Measurements from ENCODE around the gene CNTN1.

The CNTN1 gene

DNA sequence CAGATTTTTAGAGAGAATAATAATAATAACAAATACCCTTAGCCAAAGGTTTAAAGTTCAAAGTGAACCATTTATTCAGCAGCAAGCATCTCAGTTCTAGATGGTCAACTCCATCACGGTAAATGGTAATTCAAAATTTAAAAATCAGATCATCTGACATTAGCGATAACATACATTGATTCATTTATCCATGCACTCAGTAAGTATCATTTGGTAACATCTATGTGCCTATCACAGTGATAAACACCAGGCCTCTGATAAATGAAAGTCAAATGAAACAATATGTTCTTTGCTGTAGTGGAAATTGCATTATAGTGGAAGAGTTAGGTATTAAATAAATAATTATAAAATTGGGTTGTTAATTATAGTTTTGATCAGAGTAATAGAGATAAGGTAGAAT, 108.8 kb downstream of the CNTN1 start:
- Histone ChIP-seq H3K4me3 (ENCODE audit: low read length) (no peak overlapping the region), H3K36me3 (ENCODE audit: control insufficient read depth, insufficient read depth, low read length) (no peaks in the 10 kb centered on the region), H3K27ac (ENCODE audit: low read length) (no peak overlapping the region), H3K27me3 (ENCODE audit: control insufficient read depth, insufficient read depth, low read length) (no peaks in the 10 kb centered on the region), H3K9me3 (ENCODE audit: control insufficient read depth, insufficient read depth, low read length) (no peaks in the 10 kb centered on the region), H3K4me1 (ENCODE audit: control insufficient read depth, insufficient read depth, low read length) (no peaks in the 10 kb centered on the region)
- no CpG with 5 or more reads among the region's 2 CpGs for WGBS (ENCODE audit: insufficient coverage, insufficient read length)
- no peak for DNase-seq (ENCODE audit: low read depth, low spot score)

- DNase-seq (ENCODE audit: low read depth, low spot score), result no peak
- no peak overlapping the region for H3K27ac ChIP-seq (ENCODE audit: low read length)
- no peak overlapping the region for H3K4me3 ChIP-seq (ENCODE audit: low read length)
- no CpG with 5 or more reads among the region's 2 CpGs for WGBS (ENCODE audit: insufficient coverage, insufficient read length)
- no peaks in the 10 kb centered on the region for H3K36me3 ChIP-seq (ENCODE audit: control insufficient read depth, insufficient read depth, low read length)
- no peaks in the 10 kb centered on the region for H3K9me3 ChIP-seq (ENCODE audit: control insufficient read depth, insufficient read depth, low read length)
- H3K4me1 ChIP-seq (ENCODE audit: control insufficient read depth, insufficient read depth, low read length), result no peaks in the 10 kb centered on the region
- H3K27me3 ChIP-seq (ENCODE audit: control insufficient read depth, insufficient read depth, low read length), result no peaks in the 10 kb centered on the region
Observed at GRCh38 chr12:40801861-40802260, 109.6 kb downstream of the CNTN1 start.

DNA sequence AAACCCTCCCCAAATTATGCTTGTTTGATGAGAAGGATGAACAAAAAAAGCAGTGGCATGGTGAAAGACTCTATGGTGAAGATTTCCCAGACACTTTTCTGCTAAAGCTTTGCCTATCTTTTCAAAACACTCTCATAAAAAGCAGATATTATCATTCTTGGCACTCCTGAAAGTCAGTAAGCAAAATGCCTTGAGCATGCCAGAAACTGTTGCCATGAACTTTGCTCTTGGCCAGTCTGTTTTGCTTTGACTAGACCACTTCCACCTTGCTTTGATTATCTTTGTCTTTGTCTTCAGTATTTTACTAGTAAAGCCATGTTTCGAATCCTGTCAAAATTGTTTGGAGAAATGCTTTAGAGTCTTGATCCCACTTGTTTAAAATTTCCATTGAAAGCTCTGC, 110.4 kb downstream of the CNTN1 start:
- no peaks in the 10 kb centered on the region for H3K4me1 ChIP-seq (ENCODE audit: control insufficient read depth, insufficient read depth, low read length)
- H3K36me3 ChIP-seq (ENCODE audit: control insufficient read depth, insufficient read depth, low read length), result no peaks in the 10 kb centered on the region
- DNase-seq (ENCODE audit: low read depth, low spot score), result no peak
- H3K4me3 ChIP-seq (ENCODE audit: low read length), result no peak overlapping the region
- WGBS (ENCODE audit: insufficient coverage, insufficient read length), result no CpG with 5 or more reads among the region's 1 CpG
- no peak overlapping the region for H3K27ac ChIP-seq (ENCODE audit: low read length)
- H3K9me3 ChIP-seq (ENCODE audit: control insufficient read depth, insufficient read depth, low read length), result no peaks in the 10 kb centered on the region
- H3K27me3 ChIP-seq (ENCODE audit: control insufficient read depth, insufficient read depth, low read length), result no peaks in the 10 kb centered on the region

DNA sequence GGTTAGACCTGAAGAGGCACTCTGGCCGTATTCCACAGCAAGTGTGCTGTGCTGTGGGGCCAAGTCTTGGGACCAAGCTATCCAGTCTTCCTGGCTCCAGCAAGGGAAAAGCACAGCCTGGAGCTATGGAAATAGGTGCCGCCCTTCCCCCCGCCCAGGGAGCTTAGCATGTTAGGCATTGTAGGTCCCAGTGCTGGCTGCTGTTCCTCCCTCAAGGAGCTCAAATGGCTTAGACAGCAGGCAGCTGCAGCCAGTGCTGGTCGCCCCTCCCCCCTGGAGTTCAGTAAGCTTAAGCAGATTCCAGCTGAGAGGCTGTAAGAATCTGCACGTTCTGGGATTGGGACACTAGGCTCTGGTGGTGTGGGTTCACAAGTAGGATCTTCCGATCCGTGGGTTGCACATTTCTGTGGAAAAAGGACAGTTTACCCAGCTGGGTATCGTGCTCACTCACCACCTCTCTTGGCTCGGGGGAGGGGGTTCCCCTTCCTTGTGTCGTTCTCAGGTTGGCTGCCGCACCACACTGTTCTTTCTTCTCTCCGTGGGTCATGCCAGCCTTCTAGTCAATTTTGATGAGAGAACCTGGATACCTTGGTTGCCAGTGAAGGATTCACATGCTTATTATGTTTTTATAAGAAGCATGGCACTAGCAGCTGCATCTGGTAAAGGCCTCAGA, 127.3 kb downstream of the CNTN1 start:
- no peaks in the 10 kb centered on the region for H3K9me3 ChIP-seq (ENCODE audit: control insufficient read depth, insufficient read depth, low read length)
- no peak overlapping the region for H3K4me3 ChIP-seq (ENCODE audit: low read length)
- no CpG with 5 or more reads among the region's 12 CpGs for WGBS (ENCODE audit: insufficient coverage, insufficient read length)
- H3K36me3 ChIP-seq (ENCODE audit: control insufficient read depth, insufficient read depth, low read length), result no peaks in the 10 kb centered on the region
- DNase-seq (ENCODE audit: low read depth, low spot score), result peak; percentile 41
- peaks cover 5% of the 10 kb centered on the region; the same call in 1 of the 2 replicates for H3K4me1 ChIP-seq (ENCODE audit: control insufficient read depth, insufficient read depth, low read length)
- H3K27me3 ChIP-seq (ENCODE audit: control insufficient read depth, insufficient read depth, low read length), result no peaks in the 10 kb centered on the region
- H3K27ac ChIP-seq (ENCODE audit: low read length), result no peak overlapping the region

GRCh38 chr12:40820794-40821484, 128.7 kb downstream of the CNTN1 start:
- Histone ChIP-seq H3K36me3 (ENCODE audit: control insufficient read depth, insufficient read depth, low read length) (no peaks in the 10 kb centered on the region), H3K27ac (ENCODE audit: low read length) (no peak overlapping the region), H3K9me3 (ENCODE audit: control insufficient read depth, insufficient read depth, low read length) (no peaks in the 10 kb centered on the region), H3K27me3 (ENCODE audit: control insufficient read depth, insufficient read depth, low read length) (no peaks in the 10 kb centered on the region), H3K4me3 (ENCODE audit: low read length) (no peak overlapping the region), H3K4me1 (ENCODE audit: control insufficient read depth, insufficient read depth, low read length) (peaks cover 5% of the 10 kb centered on the region; the same call in 1 of the 2 replicates)
- no CpG with 5 or more reads among the region's 2 CpGs for WGBS (ENCODE audit: insufficient coverage, insufficient read length)
- no peak for DNase-seq (ENCODE audit: low read depth, low spot score)

DNA sequence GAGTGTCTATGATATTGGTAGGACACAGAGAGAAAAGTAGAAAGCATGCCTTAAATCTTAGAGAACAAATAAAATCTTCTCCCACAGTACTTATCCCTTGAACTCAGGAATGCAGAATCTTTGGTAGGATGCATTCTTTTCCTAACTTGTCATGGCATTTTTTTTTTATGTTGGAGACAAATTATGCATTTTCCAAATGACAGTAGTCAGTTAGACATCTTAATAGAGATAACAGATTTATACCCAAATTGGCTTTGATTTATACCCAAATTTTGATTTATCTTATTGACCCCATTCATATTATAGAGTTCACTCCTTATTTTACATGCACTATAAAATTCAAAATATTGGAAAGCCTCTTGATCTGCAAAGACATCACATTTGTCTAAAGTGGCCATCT, 132.9 kb downstream of the CNTN1 start:
- no peak overlapping the region for H3K4me3 ChIP-seq (ENCODE audit: low read length)
- no peaks in the 10 kb centered on the region for H3K9me3 ChIP-seq (ENCODE audit: control insufficient read depth, insufficient read depth, low read length)
- no peaks in the 10 kb centered on the region for H3K27me3 ChIP-seq (ENCODE audit: control insufficient read depth, insufficient read depth, low read length)
- no peak overlapping the region for H3K27ac ChIP-seq (ENCODE audit: low read length)
- peaks cover 2% of the 10 kb centered on the region; the same call in 1 of the 2 replicates for H3K4me1 ChIP-seq (ENCODE audit: control insufficient read depth, insufficient read depth, low read length)
- no peak for DNase-seq (ENCODE audit: low read depth, low spot score)
- no peaks in the 10 kb centered on the region for H3K36me3 ChIP-seq (ENCODE audit: control insufficient read depth, insufficient read depth, low read length)

- Histone ChIP-seq H3K27ac (ENCODE audit: low read length) (no peak overlapping the region), H3K4me1 (ENCODE audit: control insufficient read depth, insufficient read depth, low read length) (peaks cover 2% of the 10 kb centered on the region; the same call in 1 of the 2 replicates), H3K36me3 (ENCODE audit: control insufficient read depth, insufficient read depth, low read length) (no peaks in the 10 kb centered on the region), H3K9me3 (ENCODE audit: control insufficient read depth, insufficient read depth, low read length) (no peaks in the 10 kb centered on the region), H3K27me3 (ENCODE audit: control insufficient read depth, insufficient read depth, low read length) (no peaks in the 10 kb centered on the region), H3K4me3 (ENCODE audit: low read length) (no peak overlapping the region)
- DNase-seq (ENCODE audit: low read depth, low spot score), result no peak
- WGBS (ENCODE audit: insufficient coverage, insufficient read length), result no CpG with 5 or more reads among the region's 17 CpGs
Observed at GRCh38 chr12:40827683-40828592, 135.7 kb downstream of the CNTN1 start.

DNA sequence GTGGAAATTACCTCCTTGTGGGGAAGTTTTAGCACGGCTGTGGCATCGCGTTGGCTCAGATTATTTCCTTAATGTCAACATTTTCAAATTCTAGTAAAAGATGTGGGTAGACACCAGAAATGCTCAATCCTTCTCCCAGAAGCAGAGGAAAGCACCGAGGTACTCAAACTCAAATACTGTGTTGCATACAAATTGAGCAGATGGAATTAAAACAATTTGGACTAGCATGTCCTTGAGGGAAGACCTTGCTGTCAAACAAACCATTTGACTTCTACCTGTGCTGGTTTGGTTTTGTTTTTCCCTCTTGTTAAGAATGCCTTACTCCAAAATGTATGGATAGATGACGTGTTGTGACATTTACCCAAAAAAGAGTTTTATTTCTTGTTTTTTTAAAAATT, 136.4 kb downstream of the CNTN1 start:
- Histone ChIP-seq H3K27ac (ENCODE audit: low read length) (no peak overlapping the region), H3K9me3 (ENCODE audit: control insufficient read depth, insufficient read depth, low read length) (no peaks in the 10 kb centered on the region), H3K4me3 (ENCODE audit: low read length) (no peak overlapping the region), H3K27me3 (ENCODE audit: control insufficient read depth, insufficient read depth, low read length) (no peaks in the 10 kb centered on the region), H3K36me3 (ENCODE audit: control insufficient read depth, insufficient read depth, low read length) (no peaks in the 10 kb centered on the region), H3K4me1 (ENCODE audit: control insufficient read depth, insufficient read depth, low read length) (peaks cover 2% of the 10 kb centered on the region; the same call in 1 of the 2 replicates)
- DNase-seq (ENCODE audit: low read depth, low spot score), result no peak
- WGBS (ENCODE audit: insufficient coverage, insufficient read length), result no CpG with 5 or more reads among the region's 5 CpGs

- no peaks in the 10 kb centered on the region for H3K36me3 ChIP-seq (ENCODE audit: control insufficient read depth, insufficient read depth, low read length)
- no peak for DNase-seq (ENCODE audit: low read depth, low spot score)
- no peak overlapping the region for H3K27ac ChIP-seq (ENCODE audit: low read length)
- H3K27me3 ChIP-seq (ENCODE audit: control insufficient read depth, insufficient read depth, low read length), result no peaks in the 10 kb centered on the region
- H3K4me1 ChIP-seq (ENCODE audit: control insufficient read depth, insufficient read depth, low read length), result peaks cover 2% of the 10 kb centered on the region; the same call in 1 of the 2 replicates
- H3K9me3 ChIP-seq (ENCODE audit: control insufficient read depth, insufficient read depth, low read length), result no peaks in the 10 kb centered on the region
- WGBS (ENCODE audit: insufficient coverage, insufficient read length), result no CpG with 5 or more reads among the region's 1 CpG
- no peak overlapping the region for H3K4me3 ChIP-seq (ENCODE audit: low read length)
Observed at GRCh38 chr12:40829738-40830144, 137.5 kb downstream of the CNTN1 start.

DNA sequence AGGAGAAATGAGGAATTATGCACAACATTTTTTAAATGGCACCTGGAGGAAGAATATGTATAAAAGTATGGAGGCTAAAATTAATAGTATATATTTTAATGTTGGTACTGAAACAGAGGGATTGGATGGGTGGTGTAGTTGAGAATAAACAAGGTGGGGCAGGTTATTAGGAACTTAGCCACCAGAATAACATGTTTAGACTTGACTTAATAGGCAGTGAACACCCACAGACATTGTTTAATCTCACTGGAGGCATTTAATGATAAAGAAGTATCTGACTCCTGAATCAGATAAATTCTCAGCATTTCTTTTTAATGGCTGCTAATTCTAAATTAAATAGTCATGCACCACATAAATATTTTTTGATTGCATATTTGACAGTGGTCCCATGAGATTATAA, 139.7 kb downstream of the CNTN1 start:
- Histone ChIP-seq H3K4me1 (ENCODE audit: control insufficient read depth, insufficient read depth, low read length) (peaks cover 2% of the 10 kb centered on the region; the same call in 1 of the 2 replicates), H3K36me3 (ENCODE audit: control insufficient read depth, insufficient read depth, low read length) (no peaks in the 10 kb centered on the region), H3K4me3 (ENCODE audit: low read length) (no peak overlapping the region), H3K9me3 (ENCODE audit: control insufficient read depth, insufficient read depth, low read length) (no peaks in the 10 kb centered on the region), H3K27me3 (ENCODE audit: control insufficient read depth, insufficient read depth, low read length) (no peaks in the 10 kb centered on the region), H3K27ac (ENCODE audit: low read length) (no peak overlapping the region)
- DNase-seq (ENCODE audit: low read depth, low spot score), result no peak

Measured in iPS DF 6.9 (cell line).